Ovary (tissue), 9 donors: ENCODE measurements around the gene ADGRD1. TPM values are rescaled to one million over a fixed set of nuclear protein-coding genes. Genes with fewer than 3 reads are reported as not detected.

Experiments
- DNase-seq, 5 donors: peaks; one replicate each; pipeline ENCODE4 v3.0.0-alpha.2; 2019 to 2020
- H3K27ac ChIP-seq, 2 donors: fragments of 200-600 bp; one replicate each; pipeline versions ENCODE4 v1.5.1 to v1.8.0; 2019 to 2022
- H3K27me3 ChIP-seq: fragments of 200-600 bp; one replicate; pipeline ENCODE4 v1.8.0; 2022
- H3K36me3 ChIP-seq: fragments of 200-600 bp; sonication (generic); one replicate; pipeline ENCODE4 v1.5.1; 2019
- H3K4me1 ChIP-seq: one replicate; pipeline ENCODE4 v1.8.1; 2013; ENCODE audit warnings: mild to moderate bottlenecking, moderate library complexity; ENCODE audit not compliant: insufficient read depth
- H3K4me3 ChIP-seq: fragments of 200-600 bp; sonication (generic); one replicate; pipeline ENCODE4 v1.5.1; 2017
- H3K9me3 ChIP-seq, 2 donors: fragments of 200-600 bp in 1 of 2; sonication (generic) in 1 of 2; one replicate each; pipeline versions ENCODE4 v1.5.1 to v1.8.1; 2013 to 2019; ENCODE audit warnings: mild to moderate bottlenecking in 1 of 2, moderate library complexity in 1 of 2
- EP300 ChIP-seq: sonication (generic); formaldehyde crosslinking; IDR thresholded peaks from one replicate; pipeline ENCODE4 v1.6.1; 2017; ENCODE audit warnings: antibody characterized with exemption
- POLR2A ChIP-seq: fragments of 450-650 bp; IDR thresholded peaks from one replicate; pipeline ENCODE4 v1.6.1; 2017; ENCODE audit warnings: antibody characterized with exemption, mild to moderate bottlenecking, moderate library complexity
- WGBS, 3 donors: extraction: QIAGEN DNeasy Blood & Tissue Kit in 1 of 3; methylation state at CpG; one replicate each; pipeline versions ENCODE4 v1.1.5 to v1.1.7; 2013 to 2017; 5-methylcytosine and 5-hydroxymethylcytosine counted together
- intact Hi-C, 4 donors: fragments of 100-400 bp; cut with DNase I; formaldehyde crosslinking; loops; one replicate each; pipeline versions ENCODE4 v1.11.0 to v1.15.1; 2022 to 2023
- polyA plus RNA-seq, 2 donors: library from polyadenylated mRNA; stranded (reverse); fragments of 200-250 nt in 1 of 2; fragments of 350-450 nt in 1 of 2; fragmentation: Illumina TruSeq in 1 of 2; extraction: RNeasy Lipid Tissue Mini Kit (QIAGEN cat#74804) in 1 of 2; gene quantifications; one replicate each; pipeline ENCODE4 v1.2.3, GENCODE V29; 2013 to 2014
- total RNA-seq, 7 donors: library from RNA; depleted of rRNA in 2 of 7; stranded (reverse); fragments of >200 nt in 2 of 7; fragmentation: NEBNext Ultra II Directional in 3 of 7; extraction: Animal tissue kit (Norgen Biotek cat#: 25700) in 3 of 7; gene quantifications; one replicate each; pipeline versions ENCODE4 v1.1.0 to v1.2.4, GENCODE V29; 2016 to 2023
- TF ChIP-seq, protein P1 (sequence below), 3 donors: fragments of 450-650 bp in 2 of 3; fragments of 200-600 bp in 1 of 3; IDR thresholded peaks; one replicate each; pipeline versions ENCODE4 v1.5.1 to v1.8.0; 2016 to 2022; ENCODE audit warnings: antibody characterized with exemption in 3 of 3, mild to moderate bottlenecking in 1 of 3
- donor health status: DM: no; HTN: no; CAD: no; lungs with moderate emphysema.
- donor health status: DM: no; HTN: no; CAD: no.
- donor health status: Bipolar disorder and iron deficiency.
- donor health status: DM: yes; HTN: yes; CAD: no.
- donor health status: DM: no; HTN: no; CAD: no.
- donor health status: DM: yes; HTN: yes; CAD: no.

Gene ADGRD1
- total and polyA plus RNA-seq, 9 donors = 7.6 to 75.3 (median 25.9) TPM

DNA sequence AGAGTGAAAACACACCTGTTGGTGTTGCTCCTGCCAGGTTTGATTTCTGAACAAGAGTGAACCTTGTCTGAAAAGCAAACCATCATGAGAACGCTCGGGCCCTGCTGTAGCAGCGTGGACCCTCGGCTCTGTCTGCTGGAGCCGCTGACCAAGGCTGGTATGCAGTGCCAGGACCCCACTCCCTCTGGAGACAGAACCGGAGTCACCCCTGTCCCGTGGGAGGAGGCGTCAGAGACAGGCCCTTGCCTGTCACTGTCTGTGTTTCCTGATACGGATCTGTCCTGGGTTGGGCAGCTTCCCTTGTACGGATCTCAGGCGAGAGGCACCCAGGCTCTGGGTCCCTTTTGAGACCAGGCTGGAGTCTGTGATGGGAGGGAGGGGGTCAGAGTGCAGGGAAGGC, 111.6 kb downstream of the ADGRD1 start:
- DNase-seq = peak in 1 of 5 donors; percentile 30
- intact Hi-C loops = no loop called here
- Histone ChIP-seq H3K9me3 (no peaks in the 10 kb centered on the region), H3K4me1 (peaks cover 5% of the 10 kb centered on the region), H3K27ac (no peak overlapping the region), H3K36me3 (no peaks in the 10 kb centered on the region), H3K4me3 (no peak overlapping the region), H3K27me3 (no peaks in the 10 kb centered on the region)
- TF ChIP-seq POLR2A (no peak), EP300 (no peak)
- TF ChIP-seq, protein P1, sequence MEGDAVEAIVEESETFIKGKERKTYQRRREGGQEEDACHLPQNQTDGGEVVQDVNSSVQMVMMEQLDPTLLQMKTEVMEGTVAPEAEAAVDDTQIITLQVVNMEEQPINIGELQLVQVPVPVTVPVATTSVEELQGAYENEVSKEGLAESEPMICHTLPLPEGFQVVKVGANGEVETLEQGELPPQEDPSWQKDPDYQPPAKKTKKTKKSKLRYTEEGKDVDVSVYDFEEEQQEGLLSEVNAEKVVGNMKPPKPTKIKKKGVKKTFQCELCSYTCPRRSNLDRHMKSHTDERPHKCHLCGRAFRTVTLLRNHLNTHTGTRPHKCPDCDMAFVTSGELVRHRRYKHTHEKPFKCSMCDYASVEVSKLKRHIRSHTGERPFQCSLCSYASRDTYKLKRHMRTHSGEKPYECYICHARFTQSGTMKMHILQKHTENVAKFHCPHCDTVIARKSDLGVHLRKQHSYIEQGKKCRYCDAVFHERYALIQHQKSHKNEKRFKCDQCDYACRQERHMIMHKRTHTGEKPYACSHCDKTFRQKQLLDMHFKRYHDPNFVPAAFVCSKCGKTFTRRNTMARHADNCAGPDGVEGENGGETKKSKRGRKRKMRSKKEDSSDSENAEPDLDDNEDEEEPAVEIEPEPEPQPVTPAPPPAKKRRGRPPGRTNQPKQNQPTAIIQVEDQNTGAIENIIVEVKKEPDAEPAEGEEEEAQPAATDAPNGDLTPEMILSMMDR (IDR thresholded peaks at IDR 0.05) = no peak
- WGBS, 3 donors = 85 to 89% (median 89%) methylated on average over 11 of the region's 11 CpGs

DNA sequence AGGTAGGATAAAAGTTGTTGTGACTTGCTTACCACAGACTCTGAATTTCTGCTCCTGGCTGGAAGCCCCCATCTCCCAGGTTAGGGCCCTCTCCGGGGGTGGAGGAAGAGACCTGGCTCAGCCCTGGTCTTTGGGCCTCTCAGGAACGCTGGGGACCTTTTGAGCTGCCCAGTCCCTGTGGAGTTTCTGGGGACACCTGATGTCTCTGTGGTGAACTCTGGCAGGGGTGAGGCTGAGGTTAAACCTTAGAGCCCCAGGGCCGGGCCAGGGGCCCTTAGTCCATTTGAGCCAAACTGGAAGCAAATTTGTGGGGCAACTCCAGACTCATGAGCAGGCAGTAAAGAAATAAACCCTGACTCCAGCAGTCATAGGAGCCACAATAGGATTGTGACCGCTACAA, 112.1 kb downstream of the ADGRD1 start:
- no peak overlapping the region for H3K4me3 ChIP-seq
- no peaks in the 10 kb centered on the region for H3K9me3 ChIP-seq
- DNase-seq = peak in 1 of 5 donors; percentile 19
- TF ChIP-seq, protein P1 (IDR thresholded peaks at IDR 0.05) = no peak
- TF ChIP-seq EP300 (no peak), POLR2A (no peak)
- intact Hi-C loops = no loop called here
- peaks cover 5% of the 10 kb centered on the region for H3K4me1 ChIP-seq
- no peak overlapping the region for H3K27ac ChIP-seq
- H3K27me3 ChIP-seq = no peaks in the 10 kb centered on the region
- no peaks in the 10 kb centered on the region for H3K36me3 ChIP-seq
- WGBS, 3 donors = 87 to 92% (median 91%) methylated on average over 4 of the region's 4 CpGs

DNA sequence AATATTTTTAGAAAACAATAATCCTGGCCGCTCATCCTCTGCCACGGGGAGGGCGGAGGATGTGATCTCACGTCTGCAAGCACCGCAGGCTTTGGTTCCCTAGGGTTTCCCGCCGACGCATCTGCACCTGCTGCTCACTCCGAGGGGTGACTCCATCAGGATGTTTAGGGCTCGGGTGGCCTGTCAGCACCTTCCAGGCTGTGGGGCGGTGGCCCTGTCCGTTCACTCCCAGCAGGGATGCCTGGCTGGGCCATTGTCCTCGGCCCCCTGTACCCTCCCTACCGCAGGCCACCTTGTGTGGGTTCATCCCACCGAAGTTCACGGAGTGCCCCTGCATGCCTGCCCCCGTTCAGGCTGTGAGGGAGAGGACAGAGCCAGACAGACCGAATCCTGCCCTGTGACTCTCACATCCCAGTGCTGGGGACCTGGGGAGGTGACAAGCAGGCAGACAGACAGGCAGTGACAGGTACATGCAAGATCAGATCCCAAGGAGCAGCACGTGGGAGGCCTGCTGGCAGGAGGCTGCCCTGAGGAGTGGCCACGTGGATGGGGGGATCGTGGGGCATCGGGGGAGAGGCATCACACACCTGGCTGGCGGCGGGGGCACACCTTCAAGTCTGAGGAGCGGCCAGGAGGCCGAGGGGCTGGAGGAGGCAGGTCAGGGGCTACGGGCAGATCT, 112.6 kb downstream of the ADGRD1 start:
- DNase-seq = peak in 1 of 5 donors; percentile 33
- H3K9me3 ChIP-seq = no peaks in the 10 kb centered on the region
- intact Hi-C loops = no loop called here
- H3K4me3 ChIP-seq = no peak overlapping the region
- 91 to 93% (median 93%) methylated on average over 27 of the region's 27 CpGs for WGBS, 3 donors
- H3K36me3 ChIP-seq = no peaks in the 10 kb centered on the region
- H3K27ac ChIP-seq = no peak overlapping the region
- TF ChIP-seq POLR2A (no peak), EP300 (no peak)
- TF ChIP-seq, protein P1 (IDR thresholded peaks at IDR 0.05) = no peak
- no peaks in the 10 kb centered on the region for H3K27me3 ChIP-seq
- peaks cover 5% of the 10 kb centered on the region for H3K4me1 ChIP-seq

DNA sequence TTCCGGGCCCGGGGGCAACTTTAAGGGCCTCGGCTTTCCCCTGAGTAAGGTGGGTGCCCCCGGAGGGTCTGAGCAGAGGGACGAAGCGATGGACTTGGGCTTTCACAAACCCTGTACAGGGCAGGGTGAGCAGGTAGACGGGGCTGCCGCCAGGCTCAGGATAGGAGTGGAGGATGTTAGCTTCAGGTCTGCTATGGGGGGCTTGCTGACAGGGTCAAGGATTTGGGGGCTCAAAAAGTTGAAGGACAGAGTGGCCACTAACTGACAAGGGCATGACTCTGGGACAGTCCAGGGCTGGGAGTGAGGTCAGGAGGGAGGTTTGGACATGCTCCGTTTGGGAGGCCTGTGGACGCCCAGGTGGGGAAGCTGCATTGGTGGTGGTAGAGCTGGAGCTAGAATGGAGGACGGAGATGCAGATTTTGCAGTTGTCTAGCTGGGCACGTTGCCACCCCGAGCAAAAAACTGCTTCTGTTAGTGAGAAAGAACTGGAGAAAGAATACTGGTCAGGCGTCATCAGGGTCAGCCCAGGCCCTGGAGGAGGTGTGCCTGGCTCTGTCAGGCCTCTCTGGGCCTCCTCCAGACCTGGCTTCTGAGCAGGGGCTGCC, 113.3 kb downstream of the ADGRD1 start:
- no peaks in the 10 kb centered on the region for H3K27me3 ChIP-seq
- TF ChIP-seq EP300 (no peak), POLR2A (no peak)
- TF ChIP-seq, protein P1 (IDR thresholded peaks at IDR 0.05) = no peak
- intact Hi-C loops = no loop called here
- H3K27ac ChIP-seq = peak overlapping the region in 1 of 2 donors; percentile 31
- 72 to 76% (median 74%) methylated on average over 14 of the region's 14 CpGs for WGBS, 3 donors
- H3K36me3 ChIP-seq = no peaks in the 10 kb centered on the region
- no peaks in the 10 kb centered on the region for H3K9me3 ChIP-seq
- no peak overlapping the region for H3K4me3 ChIP-seq
- peaks cover 5% of the 10 kb centered on the region for H3K4me1 ChIP-seq
- DNase-seq = peak; percentile 42 to 82 (median 66)
